B cell (primary cell): ENCODE data around the gene CCDC3. TPM values are rescaled to one million over a fixed set of nuclear protein-coding genes. Genes with fewer than 3 reads are reported as not detected.

ENCODE experiments used
- ATAC-seq: fragments of 200-7000 bp; cut with Tn5 transposase; one replicate; pipeline ENCODE4 v1.10.0; 2021; ENCODE audit warnings: low read depth, mild to moderate bottlenecking, moderate number of reproducible peaks, moderate library complexity
- CTCF ChIA-PET: fragments of 350-600 bp; sonication (Branson Sonifier 250); formaldehyde crosslinking; loops from one replicate; lab custom pipeline; 2021; ENCODE audit warnings: antibody characterized with exemption, inconsistent platforms; lab: Charles Lee
- POLR2A ChIA-PET: fragments of 350-600 bp; sonication (Branson Sonifier 250); formaldehyde crosslinking; loops from one replicate; lab custom pipeline; 2021; ENCODE audit warnings: antibody characterized with exemption; lab: Charles Lee
- DNase-seq: peaks from one replicate; pipeline ENCODE4 v3.0.0; 2013
- H2AFZ ChIP-seq: 2 replicates; pipeline ENCODE4 v1.6.1; 2012; ENCODE audit warnings: mild to moderate bottlenecking, low read depth, low read length; ENCODE audit not compliant: insufficient read depth, poor library complexity, severe bottlenecking
- H3K27ac ChIP-seq, 2 donors: 1 replicate in 1 of 2; 2 replicates in 1 of 2; pipeline ENCODE4 v1.5.1; 2012 to 2013; ENCODE audit warnings: low read length in 2 of 2, mild to moderate bottlenecking in 2 of 2, moderate library complexity in 1 of 2
- H3K27me3 ChIP-seq, 4 experiments: fragments of 200-600 bp in 1 of 4; sonication (generic) in 1 of 4; replicated peaks in 1 of 4; 1 replicate in 2 of 4; 2 replicates in 2 of 4; pipeline versions ENCODE4 v1.6.1 to v1.7.0; 2013 to 2016; ENCODE audit warnings: low read length in 3 of 4, mild to moderate bottlenecking in 2 of 4, mixed read lengths in 1 of 4, moderate library complexity in 1 of 4; ENCODE audit not compliant: insufficient read depth in 4 of 4, control insufficient read depth in 3 of 4; ENCODE audit errors: control extremely low read depth in 1 of 4
- H3K36me3 ChIP-seq, 2 experiments: replicated peaks in 1 of 2; 1 replicate in 1 of 2; 2 replicates in 1 of 2; pipeline versions ENCODE4 v1.6.1 to v1.7.1; 2013; ENCODE audit warnings: low read length in 1 of 2; ENCODE audit not compliant: insufficient read depth in 2 of 2, control insufficient read depth in 1 of 2; ENCODE audit errors: control extremely low read depth in 1 of 2, extremely low read depth in 1 of 2
- H3K4me1 ChIP-seq, 2 donors: fragments of 200-600 bp in 1 of 2; sonication (generic) in 1 of 2; 1 replicate in 1 of 2; 2 replicates in 1 of 2; pipeline versions ENCODE4 v1.5.1 to v1.6.1; 2013 to 2017; ENCODE audit warnings: low read length in 2 of 2; ENCODE audit not compliant: control insufficient read depth in 2 of 2, insufficient read depth in 2 of 2
- H3K4me2 ChIP-seq: replicated peaks from 2 replicates; pipeline ENCODE3; 2012; ENCODE audit warnings: mild to moderate bottlenecking, low read depth, low read length; ENCODE audit not compliant: poor library complexity, severe bottlenecking
- H3K4me3 ChIP-seq, 5 experiments: fragments of 200-600 bp in 1 of 5; sonication (generic) in 1 of 5; 1 replicate in 3 of 5; 2 replicates in 2 of 5; pipeline versions ENCODE4 v1.5.1 to v1.7.0; 2011 to 2016; ENCODE audit warnings: low read length in 4 of 5, mild to moderate bottlenecking in 4 of 5, low read depth in 2 of 5, control low read depth in 1 of 5, moderate library complexity in 1 of 5; ENCODE audit not compliant: insufficient read depth in 1 of 5; ENCODE audit errors: control extremely low read depth in 1 of 5, extremely low read depth in 1 of 5
- H3K79me2 ChIP-seq: fragments of 200-600 bp; sonication (generic); one replicate; pipeline ENCODE4 v1.6.0; 2016; ENCODE audit warnings: low read length; ENCODE audit not compliant: control insufficient read depth, insufficient read depth
- H3K9ac ChIP-seq: fragments of 200-600 bp; sonication (generic); 2 replicates; pipeline ENCODE4 v1.6.1; 2017; ENCODE audit warnings: mild to moderate bottlenecking, low read length, moderate library complexity
- H3K9me3 ChIP-seq, 3 donors: one replicate each; pipeline versions ENCODE4 v1.6.1 to v1.7.1; 2013; ENCODE audit warnings: low read length in 2 of 3; ENCODE audit not compliant: control insufficient read depth in 2 of 3, insufficient read depth in 1 of 3; ENCODE audit errors: control extremely low read depth in 1 of 3
- H4K20me1 ChIP-seq: 2 replicates; pipeline ENCODE4 v1.6.0; 2012; ENCODE audit warnings: mild to moderate bottlenecking, low read length; ENCODE audit not compliant: insufficient read depth, control insufficient read depth, poor library complexity, severe bottlenecking
- H3K27ac Mint-ChIP-seq: one replicate; pipeline ENCODE4 v1.8.0; 2021; ENCODE audit warnings: mixed read lengths
- H3K27me3 Mint-ChIP-seq: one replicate; pipeline ENCODE4 v1.8.0; 2021; ENCODE audit warnings: mixed read lengths
- H3K4me1 Mint-ChIP-seq: one replicate; pipeline ENCODE4 v1.8.0; 2021; ENCODE audit warnings: mixed read lengths
- H3K4me3 Mint-ChIP-seq: one replicate; pipeline ENCODE4 v1.8.0; 2021; ENCODE audit warnings: mixed read lengths
- H3K9me3 Mint-ChIP-seq: one replicate; pipeline ENCODE4 v1.8.0; 2022; ENCODE audit warnings: mixed read lengths; ENCODE audit not compliant: insufficient read depth
- CTCF ChIP-seq: fragments of 200-600 bp; IDR thresholded peaks from one replicate; pipeline ENCODE4 v1.8.0; 2022; ENCODE audit warnings: antibody characterized with exemption, mild to moderate bottlenecking
- EZH2 ChIP-seq: IDR thresholded peaks from 2 replicates; pipeline ENCODE4 v1.6.1; 2012; ENCODE audit warnings: borderline replicate concordance, low read depth, mild to moderate bottlenecking, moderate library complexity, low read length; ENCODE audit not compliant: insufficient read depth, poor library complexity, severe bottlenecking
- WGBS: methylation state at CpG from one replicate; pipeline ENCODE4 v1.1.5; 2013; ENCODE audit warnings: missing lambda C conversion rate; ENCODE audit not compliant: insufficient coverage; 5-methylcytosine and 5-hydroxymethylcytosine counted together
- intact Hi-C: fragments of 100-400 bp; cut with micrococcal nuclease; formaldehyde crosslinking; loops from one replicate; pipeline ENCODE4 v1.10.0; 2022
- polyA plus RNA-seq: library from polyadenylated mRNA; depleted of rRNA; stranded (reverse); fragments of >200 nt; gene quantifications from 2 replicates; pipeline ENCODE4 v1.2.3, GENCODE V29; 2012
- total RNA-seq, 2 donors: library from RNA; stranded (reverse); fragments of 120-200 nt in 1 of 2; gene quantifications; 1 replicate in 1 of 2; 2 replicates in 1 of 2; pipeline versions ENCODE4 v1.2.3 to v1.2.4, GENCODE V29; 2013 to 2022

The CCDC3 gene
- total and polyA plus RNA-seq, 2 donors (not counting 1 experiment from before 2014, with no cell fraction given), result 0.12 TPM; not detected in 1

DNA sequence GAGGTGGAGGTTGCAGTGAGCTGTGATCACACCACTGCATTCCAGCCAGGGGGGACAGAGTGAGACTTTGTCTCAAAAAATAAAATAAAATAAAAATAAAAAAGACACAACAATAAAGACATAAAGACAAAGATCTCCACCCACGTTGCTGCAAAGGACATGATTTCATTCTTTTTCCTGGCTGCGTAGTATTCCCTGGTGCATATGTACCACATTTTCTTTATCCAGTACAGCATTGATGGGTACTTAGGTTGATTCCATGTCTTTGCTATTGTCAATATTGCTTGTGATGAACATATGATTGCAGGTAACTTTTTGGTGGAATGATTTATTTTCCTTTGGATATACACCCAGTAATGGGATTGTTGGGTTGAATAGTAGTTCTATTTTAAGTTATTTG, 42.0 kb upstream of the CCDC3 start:
- CTCF ChIA-PET, result no interaction called here
- DNase-seq (no peak), ATAC-seq (no peak)
- no peaks in the 10 kb centered on the region for H3K79me2 ChIP-seq
- WGBS, result no CpG with 5 or more reads among the region's 2 CpGs
- H3K9ac ChIP-seq, result no peak overlapping the region
- TF ChIP-seq CTCF, result no peak
- no peak for TF ChIP-seq EZH2
- H3K4me1 ChIP-seq, result no peaks in the 10 kb centered on the region
- no peak overlapping the region for H3K4me2 ChIP-seq
- Mint-ChIP-seq H3K9me3 (peaks cover 2% of the 10 kb centered on the region), H3K4me1 (no peaks in the 10 kb centered on the region), H3K27ac (no peak overlapping the region), H3K4me3 (no peak overlapping the region), H3K27me3 (peaks cover 8% of the 10 kb centered on the region)
- H3K27me3 ChIP-seq, result peaks cover 0 to 4% (median 0%) of the 10 kb centered on the region in 4 experiments
- POLR2A ChIA-PET, result no interaction called here
- H3K4me3 ChIP-seq, result no peak overlapping the region
- H3K36me3 ChIP-seq, result no peaks in the 10 kb centered on the region
- H3K9me3 ChIP-seq, result peaks cover 0 to 5% (median 4%) of the 10 kb centered on the region in 3 donors
- intact Hi-C loops, result no loop called here
- H4K20me1 ChIP-seq, result no peaks in the 10 kb centered on the region
- no peak overlapping the region for H2AFZ ChIP-seq
- H3K27ac ChIP-seq, result no peak overlapping the region

- intact Hi-C loops, result no loop called here
- ChIA-PET POLR2A (no interaction called here), CTCF (no interaction called here)
- no peak overlapping the region for H3K4me2 ChIP-seq
- no peaks in the 10 kb centered on the region for H3K36me3 ChIP-seq
- no peak for TF ChIP-seq CTCF
- TF ChIP-seq EZH2, result no peak
- no peak for DNase-seq
- H3K79me2 ChIP-seq, result no peaks in the 10 kb centered on the region
- H3K4me3 Mint-ChIP-seq, result no peak overlapping the region
- H3K27me3 Mint-ChIP-seq, result peaks cover 13% of the 10 kb centered on the region
- H3K4me1 ChIP-seq, result no peaks in the 10 kb centered on the region
- peaks cover 0 to 5% (median 4%) of the 10 kb centered on the region in 3 donors for H3K9me3 ChIP-seq
- peaks cover 2% of the 10 kb centered on the region for H3K9me3 Mint-ChIP-seq
- H3K27ac Mint-ChIP-seq, result no peak overlapping the region
- no peak for ATAC-seq
- no peak overlapping the region for H3K4me3 ChIP-seq
- H3K27ac ChIP-seq, result no peak overlapping the region
- 92% methylated on average over 6 of the region's 6 CpGs for WGBS
- H3K4me1 Mint-ChIP-seq, result no peaks in the 10 kb centered on the region
- no peak overlapping the region for H2AFZ ChIP-seq
- no peaks in the 10 kb centered on the region for H4K20me1 ChIP-seq
- H3K27me3 ChIP-seq, result peaks cover 0 to 4% (median 0%) of the 10 kb centered on the region in 4 experiments
- H3K9ac ChIP-seq, result no peak overlapping the region
Observed at GRCh38 chr10:13039761-13040160, 38.2 kb upstream of the CCDC3 start.
